Upper lobe of right lung (tissue), 1 donor: ENCODE data around the gene C1QL1. TPM values are rescaled to one million over a fixed set of nuclear protein-coding genes. Genes with fewer than 3 reads are reported as not detected.

ENCODE experiments used
- ATAC-seq: fragments of 200-7000 bp; cut with Tn5 transposase; one replicate; pipeline ENCODE4 v1.9.1; 2020; ENCODE audit warnings: mild to moderate bottlenecking, moderate library complexity
- DNase-seq: peaks from one replicate; pipeline ENCODE4 v3.0.0-alpha.2; 2020
- H3K27ac ChIP-seq: fragments of 200-600 bp; one replicate; pipeline ENCODE4 v1.8.0; 2022
- H3K27me3 ChIP-seq: fragments of 200-600 bp; one replicate; pipeline ENCODE4 v1.8.0; 2022; ENCODE audit warnings: mild to moderate bottlenecking
- H3K36me3 ChIP-seq: fragments of 200-600 bp; one replicate; pipeline ENCODE4 v1.8.0; 2022
- H3K4me1 ChIP-seq: fragments of 200-600 bp; one replicate; pipeline ENCODE4 v1.8.0; 2022
- H3K4me3 ChIP-seq: fragments of 200-600 bp; one replicate; pipeline ENCODE4 v1.8.0; 2022; ENCODE audit warnings: mild to moderate bottlenecking
- H3K9me3 ChIP-seq: fragments of 200-600 bp; one replicate; pipeline ENCODE4 v1.8.0; 2022
- CTCF ChIP-seq: fragments of 200-600 bp; IDR thresholded peaks from one replicate; pipeline ENCODE4 v1.8.0; 2022; ENCODE audit warnings: antibody characterized with exemption
- intact Hi-C: fragments of 100-400 bp; cut with DNase I; formaldehyde crosslinking; loops from one replicate; pipeline ENCODE4 v1.11.0; 2022
- total RNA-seq: library from RNA; stranded (reverse); fragmentation: NEBNext Ultra II Directional; extraction: Animal tissue kit (Norgen Biotek cat#: 25700); gene quantifications from one replicate; pipeline ENCODE4 v1.2.1, GENCODE V29; 2021
- donor health status: DM: no; HTN: yes; CAD: no; lungs with severe emphysema.

The C1QL1 gene
- total RNA-seq, 1 donor from 2014 or later, result 0.52 TPM

- DNase-seq, result peak; percentile 25
- Histone ChIP-seq H3K9me3 (no peaks in the 10 kb centered on the region), H3K36me3 (no peaks in the 10 kb centered on the region), H3K4me3 (no peak overlapping the region), H3K4me1 (no peaks in the 10 kb centered on the region), H3K27me3 (no peaks in the 10 kb centered on the region), H3K27ac (no peak overlapping the region)
- ATAC-seq, result no peak
- intact Hi-C loops, result no loop called here
- TF ChIP-seq CTCF, result no peak
These were observed 33.4 kb downstream of the C1QL1 start for GRCh38 chr17:44934745-44935105.

DNA sequence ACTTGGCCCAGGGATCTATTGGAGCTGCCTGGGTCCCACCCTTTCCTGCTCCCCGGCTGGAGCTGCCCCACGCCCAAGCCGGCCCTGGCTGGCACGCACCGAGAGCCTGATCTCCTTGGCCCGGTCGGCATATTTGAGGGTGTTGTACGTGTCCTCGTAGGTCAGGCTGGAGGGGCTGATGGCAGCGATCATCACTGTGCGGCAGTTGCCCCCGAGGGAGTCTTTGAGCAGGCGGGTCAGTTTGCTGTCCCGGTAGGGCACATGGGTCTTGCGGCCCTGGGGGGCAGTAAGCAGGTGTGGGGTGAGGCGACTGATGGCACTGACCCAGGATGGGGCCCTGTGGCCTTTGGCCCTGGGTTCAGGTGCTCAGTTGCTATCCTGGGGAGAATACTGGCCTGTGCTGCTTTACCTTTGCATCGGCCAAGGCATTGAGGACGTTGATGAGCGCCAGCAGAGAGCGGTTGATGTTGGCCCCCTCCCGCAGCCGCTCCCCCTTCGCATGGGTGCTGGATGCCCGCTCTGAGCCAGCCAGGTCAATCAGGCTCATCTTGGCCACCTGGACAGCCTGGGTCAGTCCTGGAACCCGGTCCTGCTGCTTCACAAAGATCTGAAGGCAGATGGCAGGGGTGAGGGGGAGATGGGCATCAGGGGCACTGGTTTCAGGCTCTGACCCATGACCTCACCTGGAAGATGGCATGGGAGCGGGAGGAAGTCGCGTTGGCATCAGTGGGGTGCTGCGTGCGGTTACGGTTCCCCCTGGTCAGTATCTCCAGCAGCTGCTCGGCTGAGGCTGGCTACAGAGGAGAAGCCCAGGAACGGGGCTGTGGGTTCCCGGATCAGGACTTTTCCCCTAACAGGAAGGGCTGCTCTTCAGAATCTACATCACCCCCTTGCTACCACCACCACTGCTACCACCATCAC is 34.0 kb downstream of the C1QL1 start:
- TF ChIP-seq CTCF, result no peak
- no peak overlapping the region for H3K4me3 ChIP-seq
- intact Hi-C loops, result no loop called here
- H3K4me1 ChIP-seq, result no peaks in the 10 kb centered on the region
- no peaks in the 10 kb centered on the region for H3K9me3 ChIP-seq
- H3K27ac ChIP-seq, result no peak overlapping the region
- H3K27me3 ChIP-seq, result no peaks in the 10 kb centered on the region
- ATAC-seq (no peak), DNase-seq (peak; percentile 37)
- no peaks in the 10 kb centered on the region for H3K36me3 ChIP-seq

DNA sequence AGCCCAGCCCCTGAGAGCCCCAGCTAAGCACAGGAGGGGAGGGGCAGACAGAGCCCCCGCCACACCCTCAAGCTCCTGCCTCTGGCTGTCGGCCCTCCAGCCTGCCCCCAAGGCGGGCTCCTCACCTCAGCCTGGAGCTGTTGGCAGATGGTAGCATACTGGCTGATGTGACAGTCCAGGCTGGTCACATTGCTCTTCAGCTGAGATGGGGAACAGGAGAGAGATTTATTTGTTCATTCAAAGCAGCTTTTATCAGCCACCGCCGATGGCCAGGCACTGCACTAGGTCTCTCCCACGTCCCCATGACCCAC is 35.4 kb downstream of the C1QL1 start:
- H3K4me3 ChIP-seq, result no peak overlapping the region
- no peaks in the 10 kb centered on the region for H3K9me3 ChIP-seq
- TF ChIP-seq CTCF, result no peak
- intact Hi-C loops, result no loop called here
- H3K4me1 ChIP-seq, result no peaks in the 10 kb centered on the region
- no peak overlapping the region for H3K27ac ChIP-seq
- ATAC-seq, result no peak
- no peaks in the 10 kb centered on the region for H3K27me3 ChIP-seq
- DNase-seq, result peak; percentile 51
- no peaks in the 10 kb centered on the region for H3K36me3 ChIP-seq

DNA sequence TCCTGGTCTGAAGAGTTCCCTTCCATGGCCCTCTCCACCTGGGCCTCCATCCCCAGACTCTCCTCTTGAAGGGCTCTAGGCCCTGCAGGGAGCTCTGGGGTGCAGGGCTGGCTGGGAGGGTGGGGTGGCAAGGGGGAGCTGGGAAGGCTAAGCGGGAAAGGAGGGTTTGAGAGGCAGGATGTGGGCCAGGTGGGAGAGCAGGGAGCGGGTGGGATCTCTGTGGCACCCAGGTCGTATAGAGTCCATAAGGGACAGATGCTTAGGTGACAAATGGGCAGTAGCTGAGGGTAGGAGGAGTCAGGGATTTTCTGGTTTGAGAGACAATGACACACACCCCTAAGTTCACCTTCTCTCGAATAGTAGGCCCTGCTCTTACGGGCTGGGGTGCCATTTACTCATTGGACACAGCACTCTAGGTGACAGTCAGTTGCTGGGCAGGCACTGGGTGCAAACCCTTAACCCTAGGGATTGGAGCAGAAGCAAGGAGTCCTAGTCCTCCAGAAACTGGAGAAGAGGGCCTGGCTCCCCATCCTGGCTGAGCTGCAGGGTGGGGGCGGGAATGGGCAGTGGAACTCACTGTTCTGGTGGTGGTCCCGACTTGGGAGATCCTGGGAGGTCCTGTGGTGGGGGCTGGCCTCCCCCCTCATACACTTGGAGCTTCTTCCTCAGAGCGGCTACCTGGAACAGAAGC is 35.9 kb downstream of the C1QL1 start:
- Histone ChIP-seq H3K4me1 (no peaks in the 10 kb centered on the region), H3K4me3 (no peak overlapping the region), H3K27me3 (no peaks in the 10 kb centered on the region), H3K36me3 (no peaks in the 10 kb centered on the region), H3K9me3 (no peaks in the 10 kb centered on the region), H3K27ac (no peak overlapping the region)
- intact Hi-C loops, result no loop called here
- no peak for ATAC-seq
- TF ChIP-seq CTCF, result no peak
- DNase-seq, result peak; percentile 31

- Histone ChIP-seq H3K36me3 (no peaks in the 10 kb centered on the region), H3K4me3 (no peak overlapping the region), H3K27ac (no peak overlapping the region), H3K27me3 (no peaks in the 10 kb centered on the region), H3K9me3 (no peaks in the 10 kb centered on the region), H3K4me1 (no peaks in the 10 kb centered on the region)
- ATAC-seq, result no peak
- intact Hi-C loops, result no loop called here
- peak; percentile 34 for DNase-seq
- no peak for TF ChIP-seq CTCF
These were observed 36.7 kb downstream of the C1QL1 start for GRCh38 chr17:44931376-44931775.
